Measurements from ENCODE around the gene LDHD.
A peak's percentile ranks its signal among the peaks of the same experiment; 100 is the strongest.
"Not testable (repeated sequence)": the region's sequence is repeated elsewhere in the genome, so short reads cannot be mapped to it uniquely, and the experiment has no call there.

LDHD gene

GRCh38 chr16:75105306-75106061 is 11.1 kb downstream of the LDHD start:
- intact Hi-C loops (cut with DNase I) = no loop called here
- DNase-seq = peak; percentile 33 to 87 (median 73)

GRCh38 chr16:75104836-75105235 is 11.7 kb downstream of the LDHD start:
- intact Hi-C loops (cut with DNase I) = no loop called here
- DNase-seq = no peak

- intact Hi-C loops (cut with DNase I) = no loop called here
- DNase-seq = no peak
Observed at GRCh38 chr16:75103994-75104393, 12.6 kb downstream of the LDHD start.

- no peak for DNase-seq
- intact Hi-C loops (cut with DNase I) = no loop called here
Observed at GRCh38 chr16:75102595-75102994, 14.0 kb downstream of the LDHD start.

- no peak for DNase-seq
- intact Hi-C loops (cut with DNase I) = no loop called here
Observed at GRCh38 chr16:75101635-75102034, 14.9 kb downstream of the LDHD start.

GRCh38 chr16:75100603-75100990 is 16.0 kb downstream of the LDHD start:
- no peak for DNase-seq
- intact Hi-C loops (cut with DNase I) = no loop called here

- intact Hi-C loops (cut with DNase I) = no loop called here
- DNase-seq = peak in 3 of 42 donors; percentile 33 to 50 (median 47)
Observed at GRCh38 chr16:75099738-75100602, 16.6 kb downstream of the LDHD start.

- DNase-seq = peak in 2 of 42 donors; percentile 44 to 49
- intact Hi-C loops (cut with DNase I) = no loop called here
Observed at GRCh38 chr16:75099075-75099667, 17.4 kb downstream of the LDHD start.

GRCh38 chr16:75097941-75098901 is 18.4 kb downstream of the LDHD start:
- peak in 7 of 42 donors; percentile 35 to 65 (median 44) for DNase-seq
- intact Hi-C loops (cut with DNase I) = no loop called here

- intact Hi-C loops (cut with DNase I) = no loop called here
- DNase-seq = no peak
Observed at GRCh38 chr16:75097191-75097761, 19.3 kb downstream of the LDHD start.

GRCh38 chr16:75096656-75097055 is 19.9 kb downstream of the LDHD start:
- DNase-seq = no peak
- intact Hi-C loops (cut with DNase I) = no loop called here

GRCh38 chr16:75095204-75095621 is 21.4 kb downstream of the LDHD start:
- intact Hi-C loops (cut with DNase I) = no loop called here
- peak in 14 of 42 donors; percentile 32 to 66 (median 50) for DNase-seq

GRCh38 chr16:75093598-75094540 is 22.7 kb downstream of the LDHD start:
- intact Hi-C loops (cut with DNase I) = no loop called here
- no peak for DNase-seq

GRCh38 chr16:75092777-75093176 is 23.8 kb downstream of the LDHD start:
- DNase-seq = no peak
- intact Hi-C loops (cut with DNase I) = no loop called here

- DNase-seq; intact Hi-C loops (cut with DNase I): not testable (repeated sequence)
Observed at GRCh38 chr16:75091619-75092018, 25.0 kb downstream of the LDHD start.

GRCh38 chr16:75090899-75091298 is 25.7 kb downstream of the LDHD start:
- intact Hi-C loops (cut with DNase I) = not testable (repeated sequence)

GRCh38 chr16:75089486-75090202 is 26.9 kb downstream of the LDHD start:
- no peak for DNase-seq

More at GRCh38 chr16:75090899-75091298, 25.7 kb downstream of the LDHD start:
- DNase-seq = peak in 1 of 42 donors; percentile 32

More at GRCh38 chr16:75089486-75090202, 26.9 kb downstream of the LDHD start:
- intact Hi-C loops (cut with DNase I) = no loop called here
